ENCODE results near the gene TGFBR1. TPM values are rescaled to one million over a fixed set of nuclear protein-coding genes. Genes with fewer than 3 reads are reported as not detected.

Gene TGFBR1
- polyA plus RNA-seq, 1 experiment = 73.5 TPM

- Histone ChIP-seq H3K27me3 (ENCODE audit: control insufficient read depth, insufficient read depth, low read length) (no peaks in the 10 kb centered on the region), H3K36me3 (ENCODE audit: control insufficient read depth, insufficient read depth, low read length) (no peaks in the 10 kb centered on the region), H3K4me3 (ENCODE audit: low read depth, low read length) (no peak overlapping the region)
- TF ChIP-seq CTCF (IDR thresholded peaks at IDR 0.05; ENCODE audit: insufficient read depth, low read depth, low read length) = no peak
- ChIA-PET CTCF (interaction anchor here (1.3 to 2.1 kb wide), 2 partner anchors 8 to 10 kb away, joined by 3 to 9 read pairs; no protein-coding TSS in a partner anchor), POLR2A (no interaction called here)
- DNase-seq (ENCODE audit: low read depth) = no peak
These were observed 76.3 kb downstream of the TGFBR1 start for GRCh38 chr9:99181206-99181605.

GRCh38 chr9:99181621-99182020 lies 76.7 kb downstream of the TGFBR1 start:
- Histone ChIP-seq H3K4me3 (ENCODE audit: low read depth, low read length) (no peak overlapping the region), H3K27me3 (ENCODE audit: control insufficient read depth, insufficient read depth, low read length) (no peaks in the 10 kb centered on the region), H3K36me3 (ENCODE audit: control insufficient read depth, insufficient read depth, low read length) (no peaks in the 10 kb centered on the region)
- ChIA-PET POLR2A (no interaction called here), CTCF (interaction anchor here (0.6 to 2.1 kb wide), 4 partner anchors 9 to 70 kb away, joined by 3 to 9 read pairs (median 4); no protein-coding TSS in a partner anchor)
- no peak for DNase-seq (ENCODE audit: low read depth)
- TF ChIP-seq CTCF (IDR thresholded peaks at IDR 0.05; ENCODE audit: insufficient read depth, low read depth, low read length) = no peak

GRCh38 chr9:99182356-99182755 lies 77.4 kb downstream of the TGFBR1 start:
- no peak for DNase-seq (ENCODE audit: low read depth)
- CTCF ChIA-PET = interaction anchor here (0.9 to 2.1 kb wide), 6 partner anchors 9 to 1141 kb away, joined by 3 to 9 read pairs (median 4); no protein-coding TSS in a partner anchor
- no peaks in the 10 kb centered on the region for H3K36me3 ChIP-seq (ENCODE audit: control insufficient read depth, insufficient read depth, low read length)
- no peak for TF ChIP-seq CTCF (IDR thresholded peaks at IDR 0.05; ENCODE audit: insufficient read depth, low read depth, low read length)
- no peaks in the 10 kb centered on the region for H3K27me3 ChIP-seq (ENCODE audit: control insufficient read depth, insufficient read depth, low read length)
- POLR2A ChIA-PET = no interaction called here
- H3K4me3 ChIP-seq (ENCODE audit: low read depth, low read length) = no peak overlapping the region

GRCh38 chr9:99183616-99184015 lies 78.7 kb downstream of the TGFBR1 start:
- no peaks in the 10 kb centered on the region for H3K36me3 ChIP-seq (ENCODE audit: control insufficient read depth, insufficient read depth, low read length)
- DNase-seq (ENCODE audit: low read depth) = no peak
- POLR2A ChIA-PET = no interaction called here
- TF ChIP-seq CTCF (IDR thresholded peaks at IDR 0.05; ENCODE audit: insufficient read depth, low read depth, low read length) = no peak
- peaks cover 4% of the 10 kb centered on the region for H3K27me3 ChIP-seq (ENCODE audit: control insufficient read depth, insufficient read depth, low read length)
- CTCF ChIA-PET = interaction anchor here (0.6 to 2.5 kb wide), 10 partner anchors 20 to 1142 kb away, joined by 3 to 8 read pairs (median 4); no protein-coding TSS in a partner anchor
- no peak overlapping the region for H3K4me3 ChIP-seq (ENCODE audit: low read depth, low read length)

GRCh38 chr9:99184110-99184474 lies 79.2 kb downstream of the TGFBR1 start:
- H3K27me3 ChIP-seq (ENCODE audit: control insufficient read depth, insufficient read depth, low read length) = peaks cover 5% of the 10 kb centered on the region
- no peaks in the 10 kb centered on the region for H3K36me3 ChIP-seq (ENCODE audit: control insufficient read depth, insufficient read depth, low read length)
- no peak for DNase-seq (ENCODE audit: low read depth)
- ChIA-PET POLR2A (no interaction called here), CTCF (interaction anchor here (0.6 to 4.0 kb wide), 23 partner anchors 7 to 1418 kb away, joined by 3 to 16 read pairs (median 5); no protein-coding TSS in a partner anchor)
- H3K4me3 ChIP-seq (ENCODE audit: low read depth, low read length) = no peak overlapping the region
- no peak for TF ChIP-seq CTCF (IDR thresholded peaks at IDR 0.05; ENCODE audit: insufficient read depth, low read depth, low read length)

Measured in BJ (cell line).